ENCODE measurements around the gene LYST. TPM values are rescaled to one million over a fixed set of nuclear protein-coding genes. Genes with fewer than 3 reads are reported as not detected.

The LYST gene
- total RNA-seq = 23.7 and 35.7 TPM in 2 replicates

GRCh38 chr1:235866205-235866912 is at the start of gene LYST:
Gene LYST (minus strand): TSS chr1:235866906. CDS start chr1:235830417, 36,489 bp downstream.

GRCh38 chr1:235649368-235650163 is 217.1 kb downstream of the LYST start, which contains the start of gene GNG4:
Gene GNG4 (minus strand): TSS chr1:235649784. CDS start chr1:235583838, 65,946 bp downstream.

Other genes with a start within 250 kb of the LYST start
- gene GNG4, start 217.1 kb downstream of the LYST start, total RNA-seq = not detected in 2 replicates
- 48.3 and 54.7 TPM in 2 replicates for gene NID1, start 198.2 kb upstream of the LYST start, total RNA-seq

Data from smooth muscle cell of trachea (primary cell).